ENCODE measurements around the gene AKR1C8. TPM values are rescaled to one million over a fixed set of nuclear protein-coding genes. Genes with fewer than 3 reads are reported as not detected.

Gene AKR1C8
- total and polyA plus RNA-seq, 2 of the 13 experiments (the other 11 are each of a cell fraction or from before 2014, with no cell fraction given), result 0.12 TPM; not detected in 1

GRCh38 chr10:5147981-5148677 is 36.8 kb downstream of the AKR1C8 start (continued):
- TF ChIP-seq ARID3A (IDR thresholded peaks at IDR 0.05; ENCODE audit: low read depth, low read length) (peak; percentile 82), SP5 (CRISPR knock-in tag; IDR thresholded peaks at IDR 0.05; ENCODE audit: borderline replicate concordance, low read depth) (peak; percentile 69; the same call in 1 of the 2 replicates), SOX5 (CRISPR knock-in tag; IDR thresholded peaks at IDR 0.05; ENCODE audit: borderline replicate concordance) (peak; percentile 88), CEBPZ (IDR thresholded peaks at IDR 0.05; ENCODE audit: low read length) (no peak), ATM (IDR thresholded peaks at IDR 0.05; ENCODE audit: borderline replicate concordance) (no peak), UBTF (CRISPR knock-in tag; IDR thresholded peaks at IDR 0.05) (no peak), HHEX (CRISPR knock-in tag; IDR thresholded peaks at IDR 0.05) (no peak), RXRA (CRISPR knock-in tag; IDR thresholded peaks at IDR 0.05) (no peak), ZNF670 (CRISPR knock-in tag; IDR thresholded peaks at IDR 0.05; ENCODE audit: borderline replicate concordance) (no peak), DNMT3B (CRISPR knock-in tag; conservative IDR thresholded peaks at IDR 0.05) (0 out of 2 replicates have a peak, but pooled peaks have one; percentile 8), ZNF501 (CRISPR knock-in tag; IDR thresholded peaks at IDR 0.05) (no peak), PRMT3 (CRISPR knock-in tag; IDR thresholded peaks at IDR 0.05; ENCODE audit: borderline replicate concordance, low read depth) (no peak), PITX1 (CRISPR knock-in tag; IDR thresholded peaks at IDR 0.05) (peak; percentile 53; the same call in 1 of the 2 replicates), MLX (CRISPR knock-in tag; IDR thresholded peaks at IDR 0.05) (0 out of 2 replicates have a peak, but pooled peaks have one; percentile 22), KDM3A (CRISPR knock-in tag; IDR thresholded peaks at IDR 0.05; ENCODE audit: low read depth) (no peak), ATF5 (CRISPR knock-in tag; IDR thresholded peaks at IDR 0.05; ENCODE audit: low read depth) (no peak), HOXD1 (CRISPR knock-in tag; IDR thresholded peaks at IDR 0.05) (no peak), ZNF737 (CRISPR knock-in tag; IDR thresholded peaks at IDR 0.05; ENCODE audit: borderline replicate concordance) (no peak)
- TF ChIP-seq, protein P1, sequence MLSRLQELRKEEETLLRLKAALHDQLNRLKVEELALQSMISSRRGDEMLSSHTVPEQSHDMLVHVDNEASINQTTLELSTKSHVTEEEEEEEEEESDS (CRISPR knock-in tag; IDR thresholded peaks at IDR 0.05; ENCODE audit: borderline replicate concordance), result no peak

Data from HepG2 (cell line).